RWPE2 (cell line): Measurements from ENCODE around the gene DLG2.

Experiments used
- ATAC-seq: fragments of 200-7000 bp; cut with Tn5 transposase; 3 replicates; pipeline ENCODE4 v1.9.1; 2021; ENCODE audit warnings: low read depth
- DNase-seq: peaks from one replicate; pipeline ENCODE4 v3.0.0-alpha.2; 2020; ENCODE audit warnings: low spot score
- H3K27ac ChIP-seq: fragments of 450-650 bp; 2 replicates; pipeline ENCODE4 v1.5.1; 2017; ENCODE audit warnings: mild to moderate bottlenecking; ENCODE audit not compliant: poor library complexity, severe bottlenecking
- H3K27me3 ChIP-seq: fragments of 250-450 bp; sonication (Bioruptor Pico); 2 replicates; pipeline ENCODE4 v1.5.1; 2021; ENCODE audit warnings: mild to moderate bottlenecking, moderate library complexity; ENCODE audit not compliant: insufficient read depth, poor library complexity, severe bottlenecking
- H3K36me3 ChIP-seq: fragments of 250-450 bp; sonication (Bioruptor Pico); 2 replicates; pipeline ENCODE4 v1.5.1; 2020; ENCODE audit warnings: low read depth, mild to moderate bottlenecking, moderate library complexity
- H3K4me1 ChIP-seq: fragments of 250-450 bp; sonication (Bioruptor Pico); 2 replicates; pipeline ENCODE4 v1.5.1; 2021; ENCODE audit warnings: mild to moderate bottlenecking, moderate library complexity; ENCODE audit not compliant: insufficient read depth, poor library complexity, severe bottlenecking
- H3K4me3 ChIP-seq: fragments of 250-450 bp; sonication (Bioruptor Pico); 2 replicates; pipeline ENCODE4 v1.5.1; 2021; ENCODE audit warnings: mild to moderate bottlenecking, moderate library complexity; ENCODE audit not compliant: severe bottlenecking
- H3K9me3 ChIP-seq: fragments of 250-450 bp; sonication (Bioruptor Pico); 2 replicates; pipeline ENCODE4 v1.5.1; 2021; ENCODE audit warnings: mild to moderate bottlenecking, moderate library complexity; ENCODE audit not compliant: severe bottlenecking
- TF ChIP-seq, protein P1 (sequence below): fragments of 450-650 bp; IDR thresholded peaks from one replicate; pipeline ENCODE4 v1.5.1; 2017; ENCODE audit warnings: mild to moderate bottlenecking, moderate library complexity; ENCODE audit not compliant: poor library complexity, severe bottlenecking

The DLG2 gene

DNA sequence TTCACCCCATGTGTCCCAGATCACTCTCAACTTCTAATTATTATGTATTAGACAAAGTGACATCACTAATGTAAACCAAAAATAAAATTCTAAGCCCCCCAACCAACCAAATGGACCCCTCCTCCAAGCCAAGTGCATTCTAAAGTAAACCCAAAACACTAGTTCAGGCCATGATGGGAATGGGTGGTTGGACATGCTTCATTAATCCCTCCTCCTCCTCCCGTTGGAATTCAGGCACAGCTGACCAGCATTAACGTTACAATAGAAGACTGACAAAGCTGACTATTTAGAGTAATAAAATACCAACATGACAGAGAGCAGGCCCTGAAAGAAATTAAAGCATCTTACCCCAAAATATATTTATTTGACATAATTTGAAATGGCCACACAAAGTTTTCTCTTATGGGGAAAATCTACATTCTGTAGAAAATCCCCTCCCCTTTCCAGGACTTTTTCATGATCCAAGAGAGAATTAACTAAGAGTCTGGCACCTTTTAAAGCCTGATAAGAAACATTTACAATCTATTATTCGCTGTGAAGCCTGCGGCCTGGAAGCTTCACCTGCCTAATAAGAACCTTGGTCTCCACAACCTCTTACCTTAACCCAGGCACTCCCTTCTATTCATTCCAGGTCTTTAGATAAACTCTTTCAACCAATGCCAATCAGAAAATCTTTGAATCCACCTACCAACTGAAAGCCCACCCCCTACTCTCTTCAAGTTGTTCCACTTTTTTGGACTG, 1392.5 kb downstream of the DLG2 start:
- Histone ChIP-seq H3K4me3 (no peak overlapping the region), H3K9me3 (no peaks in the 10 kb centered on the region), H3K27me3 (no peaks in the 10 kb centered on the region), H3K36me3 (no peaks in the 10 kb centered on the region), H3K27ac (no peak overlapping the region), H3K4me1 (no peaks in the 10 kb centered on the region)
- TF ChIP-seq, protein P1, sequence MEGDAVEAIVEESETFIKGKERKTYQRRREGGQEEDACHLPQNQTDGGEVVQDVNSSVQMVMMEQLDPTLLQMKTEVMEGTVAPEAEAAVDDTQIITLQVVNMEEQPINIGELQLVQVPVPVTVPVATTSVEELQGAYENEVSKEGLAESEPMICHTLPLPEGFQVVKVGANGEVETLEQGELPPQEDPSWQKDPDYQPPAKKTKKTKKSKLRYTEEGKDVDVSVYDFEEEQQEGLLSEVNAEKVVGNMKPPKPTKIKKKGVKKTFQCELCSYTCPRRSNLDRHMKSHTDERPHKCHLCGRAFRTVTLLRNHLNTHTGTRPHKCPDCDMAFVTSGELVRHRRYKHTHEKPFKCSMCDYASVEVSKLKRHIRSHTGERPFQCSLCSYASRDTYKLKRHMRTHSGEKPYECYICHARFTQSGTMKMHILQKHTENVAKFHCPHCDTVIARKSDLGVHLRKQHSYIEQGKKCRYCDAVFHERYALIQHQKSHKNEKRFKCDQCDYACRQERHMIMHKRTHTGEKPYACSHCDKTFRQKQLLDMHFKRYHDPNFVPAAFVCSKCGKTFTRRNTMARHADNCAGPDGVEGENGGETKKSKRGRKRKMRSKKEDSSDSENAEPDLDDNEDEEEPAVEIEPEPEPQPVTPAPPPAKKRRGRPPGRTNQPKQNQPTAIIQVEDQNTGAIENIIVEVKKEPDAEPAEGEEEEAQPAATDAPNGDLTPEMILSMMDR, result no peak
- DNase-seq (no peak), ATAC-seq (no peak)

DNA sequence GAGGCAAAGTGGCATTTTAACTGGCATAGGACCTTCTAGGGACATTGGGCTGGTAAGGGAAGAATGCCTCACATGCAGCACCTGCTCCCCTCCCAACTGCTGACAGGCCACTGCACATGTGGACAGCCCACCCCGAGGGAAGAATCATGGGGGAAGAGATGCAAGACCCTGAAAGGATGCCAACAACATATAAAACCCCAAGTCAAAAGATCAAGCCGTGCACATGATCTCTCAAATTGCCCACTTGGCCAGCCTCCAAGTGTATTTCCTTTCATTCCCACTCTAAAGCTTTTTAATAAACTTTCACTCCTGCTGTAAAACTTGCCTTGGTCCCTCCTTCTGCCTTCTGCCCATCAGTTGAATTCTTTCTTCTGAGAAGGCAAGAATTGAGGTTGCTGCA, 1393.1 kb downstream of the DLG2 start:
- TF ChIP-seq, protein P1, result no peak
- H3K27ac ChIP-seq, result no peak overlapping the region
- H3K27me3 ChIP-seq, result no peaks in the 10 kb centered on the region
- DNase-seq (no peak), ATAC-seq (no peak)
- no peaks in the 10 kb centered on the region for H3K36me3 ChIP-seq
- no peak overlapping the region for H3K4me3 ChIP-seq
- H3K4me1 ChIP-seq, result no peaks in the 10 kb centered on the region
- H3K9me3 ChIP-seq, result no peaks in the 10 kb centered on the region

DNA sequence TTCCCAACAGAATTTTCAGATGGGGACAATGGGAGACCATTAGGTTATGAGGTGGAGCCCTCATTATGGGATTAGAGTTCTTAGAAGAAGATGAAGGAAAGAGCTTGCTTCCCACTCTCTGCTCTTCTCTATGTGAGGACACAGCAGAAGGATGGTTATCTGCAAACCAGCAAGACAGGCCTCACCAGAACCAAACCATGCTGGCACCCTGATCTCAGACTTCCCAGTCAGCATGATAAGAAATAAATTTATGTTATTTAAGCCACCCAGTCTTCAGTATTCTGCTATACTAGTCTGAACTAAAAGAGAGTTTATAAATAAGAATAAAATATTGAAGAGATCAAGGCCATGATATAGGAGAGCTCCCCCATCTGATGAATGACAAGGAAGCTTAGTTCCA, 1394.6 kb downstream of the DLG2 start:
- Histone ChIP-seq H3K4me3 (no peak overlapping the region), H3K27me3 (no peaks in the 10 kb centered on the region)
- TF ChIP-seq, protein P1, result no peak

DNA sequence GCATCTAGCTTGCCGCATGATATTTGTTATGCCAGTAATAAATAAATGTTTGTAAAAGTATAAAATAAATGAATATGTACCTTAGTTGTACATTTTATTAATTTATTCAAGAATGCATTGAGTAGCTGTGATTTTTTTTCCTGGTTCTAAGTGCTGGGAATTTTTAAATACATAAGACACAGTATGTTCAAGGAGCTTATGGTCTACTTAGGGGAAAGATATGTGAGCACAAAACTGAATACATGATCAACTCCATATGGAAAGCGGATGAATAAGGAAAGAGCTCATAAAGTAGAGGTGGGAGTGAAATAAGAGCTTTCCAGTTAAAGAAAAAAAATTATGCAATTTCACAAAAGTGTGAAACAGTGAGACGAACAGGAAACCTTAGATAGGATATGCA, 1396.7 kb downstream of the DLG2 start:
- TF ChIP-seq, protein P1, result no peak
- no peaks in the 10 kb centered on the region for H3K9me3 ChIP-seq
- DNase-seq (no peak), ATAC-seq (no peak)
- H3K27me3 ChIP-seq, result no peaks in the 10 kb centered on the region
- H3K4me3 ChIP-seq, result no peak overlapping the region
- H3K27ac ChIP-seq, result no peak overlapping the region
- H3K36me3 ChIP-seq, result no peaks in the 10 kb centered on the region
- no peaks in the 10 kb centered on the region for H3K4me1 ChIP-seq

More for the DNA sequence above, 1394.6 kb downstream of the DLG2 start:
- DNase-seq, result no peak
- Histone ChIP-seq H3K9me3 (no peaks in the 10 kb centered on the region), H3K4me1 (no peaks in the 10 kb centered on the region), H3K27ac (no peak overlapping the region), H3K36me3 (no peaks in the 10 kb centered on the region)
- ATAC-seq, result no peak

DNA sequence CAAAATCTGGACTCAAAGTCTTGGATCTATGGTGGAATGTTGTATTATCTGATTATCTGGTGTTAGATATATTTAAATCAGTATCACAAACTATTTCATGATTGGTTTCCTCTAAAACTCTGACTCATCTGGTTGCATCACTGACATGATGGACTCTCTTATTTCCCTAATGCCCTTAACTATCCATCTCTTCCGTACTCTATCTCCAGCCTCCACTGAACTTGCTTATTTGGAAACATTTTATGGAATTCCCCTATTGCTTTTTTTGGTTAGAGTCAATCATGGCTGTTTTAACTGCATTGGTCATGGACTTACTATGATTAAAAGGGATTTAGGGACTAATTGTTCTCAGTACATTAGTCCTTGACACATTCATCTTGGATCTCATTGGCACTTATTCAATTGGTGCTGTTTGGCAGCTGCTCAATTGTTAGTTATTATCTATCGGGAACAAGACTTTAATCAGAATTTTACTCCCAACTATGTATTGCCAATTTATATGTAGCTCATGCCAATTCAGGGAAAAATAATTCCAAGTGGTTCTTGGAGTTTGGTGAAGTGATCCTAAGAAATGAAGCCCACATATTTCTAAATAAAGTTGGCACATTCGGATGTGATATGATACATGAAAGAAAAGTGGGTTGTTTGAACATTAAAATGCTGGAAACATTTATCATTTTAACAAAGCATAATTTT, 1399.0 kb downstream of the DLG2 start:
- Histone ChIP-seq H3K4me1 (no peaks in the 10 kb centered on the region), H3K9me3 (no peaks in the 10 kb centered on the region), H3K27me3 (no peaks in the 10 kb centered on the region), H3K36me3 (no peaks in the 10 kb centered on the region), H3K27ac (no peak overlapping the region), H3K4me3 (no peak overlapping the region)
- no peak for DNase-seq
- ATAC-seq, result no peak
- TF ChIP-seq, protein P1, result no peak
